WERI-Rb-1 (cell line): Measurements from ENCODE around the gene CHADL.
"Not testable (repeated sequence)": the region's sequence is repeated elsewhere in the genome, so short reads cannot be mapped to it uniquely, and the experiment has no call there.

Source experiments
- DNase-seq: peaks from one replicate; pipeline ENCODE4 v3.0.0-alpha.2; 2020
- H3K27ac ChIP-seq: fragments of 250-450 bp; sonication (Bioruptor Pico); 2 replicates; pipeline ENCODE4 v1.5.1; 2020; ENCODE audit warnings: mild to moderate bottlenecking, moderate library complexity
- H3K27me3 ChIP-seq: fragments of 250-450 bp; sonication (Bioruptor Pico); 2 replicates; pipeline ENCODE4 v1.5.1; 2021; ENCODE audit warnings: mild to moderate bottlenecking, low read depth, moderate library complexity; ENCODE audit not compliant: insufficient read depth, severe bottlenecking
- H3K36me3 ChIP-seq: fragments of 250-450 bp; sonication (Bioruptor Pico); 2 replicates; pipeline ENCODE4 v1.5.1; 2020; ENCODE audit warnings: mild to moderate bottlenecking, moderate library complexity
- H3K4me3 ChIP-seq: 2 replicates; pipeline ENCODE4 v1.5.1; 2011; ENCODE audit warnings: low read depth, mild to moderate bottlenecking, control low read depth, low read length
- H3K9me3 ChIP-seq: fragments of 250-450 bp; sonication (Bioruptor Pico); 2 replicates; pipeline ENCODE4 v1.5.1; 2021; ENCODE audit warnings: mild to moderate bottlenecking, moderate library complexity; ENCODE audit not compliant: severe bottlenecking
- CTCF ChIP-seq: IDR thresholded peaks from 2 replicates; pipeline ENCODE4 v1.5.1; 2011; ENCODE audit warnings: low read depth, mild to moderate bottlenecking, control low read depth, inconsistent platforms, low read length

Gene CHADL

GRCh38 chr22:41180926-41181325 is 59.8 kb downstream of the CHADL start:
- TF ChIP-seq CTCF, result no peak
- no peaks in the 10 kb centered on the region for H3K27me3 ChIP-seq
- no peak for DNase-seq
- H3K9me3 ChIP-seq, result no peaks in the 10 kb centered on the region
- no peak overlapping the region for H3K4me3 ChIP-seq
- H3K36me3 ChIP-seq, result peaks cover 32% of the 10 kb centered on the region
- no peak overlapping the region for H3K27ac ChIP-seq

GRCh38 chr22:41180362-41180761 is 60.4 kb downstream of the CHADL start:
- H3K4me3 ChIP-seq, DNase-seq, H3K9me3 ChIP-seq, H3K27me3 ChIP-seq, H3K27ac ChIP-seq: not testable (repeated sequence)
- H3K36me3 ChIP-seq, result peaks cover 38% of the 10 kb centered on the region
